Memory B cell (primary cell): ENCODE data around the gene C19orf67.

ENCODE experiments used
- ATAC-seq: fragments of 150-1000 bp; cut with Tn5 transposase; 2 replicates; pipeline ENCODE4 v1.10.0; 2021; ENCODE audit warnings: low read depth, mild to moderate bottlenecking, moderate library complexity
- DNase-seq, 2 donors: peaks; one replicate each; pipeline ENCODE4 v3.0.0; 2022; ENCODE audit warnings: low spot score in 2 of 2
- H3K27ac Mint-ChIP-seq: one replicate; pipeline ENCODE4 v1.8.0; 2022; ENCODE audit warnings: mild to moderate bottlenecking, moderate library complexity, mixed read lengths
- H3K27me3 Mint-ChIP-seq: one replicate; pipeline ENCODE4 v1.8.0; 2022; ENCODE audit warnings: mixed read lengths
- H3K36me3 Mint-ChIP-seq: one replicate; pipeline ENCODE4 v1.8.0; 2022; ENCODE audit warnings: mild to moderate bottlenecking, mixed read lengths
- H3K4me1 Mint-ChIP-seq: one replicate; pipeline ENCODE4 v1.8.0; 2022; ENCODE audit warnings: mixed read lengths
- H3K4me3 Mint-ChIP-seq: one replicate; pipeline ENCODE4 v1.8.0; 2022; ENCODE audit warnings: mild to moderate bottlenecking, moderate library complexity, mixed read lengths
- H3K9me3 Mint-ChIP-seq: one replicate; pipeline ENCODE4 v1.8.0; 2022; ENCODE audit warnings: mixed read lengths

C19orf67 gene

DNA sequence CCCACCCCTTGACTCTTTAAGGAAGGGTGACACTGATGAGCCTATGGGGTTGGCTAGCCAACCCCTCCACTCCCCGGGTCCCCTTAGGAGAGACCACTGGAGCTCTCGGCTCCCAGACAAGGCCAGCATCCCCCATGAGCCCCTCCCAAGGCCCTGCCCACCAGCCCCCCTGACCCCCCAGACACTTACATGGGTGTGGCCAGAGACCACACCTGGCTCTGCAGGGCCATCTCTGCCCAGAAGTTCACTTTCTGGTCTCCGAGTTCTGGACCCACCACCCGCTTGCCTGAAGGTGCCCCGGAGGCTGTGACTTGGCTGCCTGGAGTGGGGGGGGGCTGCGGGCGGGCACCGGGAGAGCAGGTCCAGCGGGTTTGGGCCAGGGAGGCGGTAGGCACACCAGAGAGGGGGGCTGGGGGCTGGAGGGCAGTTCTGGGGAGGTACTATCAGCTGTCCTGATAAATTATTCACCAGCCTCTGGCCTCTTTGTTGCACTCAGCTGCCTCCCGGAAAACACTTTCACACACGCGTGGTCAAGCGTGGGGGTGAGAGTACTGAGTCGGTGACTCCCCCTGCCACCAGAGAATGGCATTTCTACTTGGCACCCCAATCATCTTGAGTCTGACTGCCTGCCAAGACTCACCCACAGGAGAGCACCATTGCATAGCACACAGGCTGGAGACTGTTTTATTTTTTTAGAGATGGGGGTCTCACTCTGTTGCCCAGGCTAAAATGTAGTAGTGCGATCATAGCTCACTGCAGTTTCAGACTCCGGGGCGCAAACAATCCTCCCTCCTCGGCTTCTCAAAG is 23.6 kb downstream of the C19orf67 start, which contains the start of gene PALM3:
TSS of gene PALM3 (minus strand) at position 326 of the 807 bp plus-strand sequence. CDS start at position 230, 96 bp downstream.
- DNase-seq: no peak
- Mint-ChIP-seq H3K4me3 (no peak within 1 kb of the TSS), H3K4me1 (peaks cover 14% of the 10 kb centered on the region), H3K9me3 (no peaks in the 10 kb centered on the region), H3K27me3 (peaks cover 28% of the 10 kb centered on the region), H3K36me3 (no peaks in the 10 kb centered on the region), H3K27ac (no peak within 1 kb of the TSS)
- ATAC-seq: no peak

DNA sequence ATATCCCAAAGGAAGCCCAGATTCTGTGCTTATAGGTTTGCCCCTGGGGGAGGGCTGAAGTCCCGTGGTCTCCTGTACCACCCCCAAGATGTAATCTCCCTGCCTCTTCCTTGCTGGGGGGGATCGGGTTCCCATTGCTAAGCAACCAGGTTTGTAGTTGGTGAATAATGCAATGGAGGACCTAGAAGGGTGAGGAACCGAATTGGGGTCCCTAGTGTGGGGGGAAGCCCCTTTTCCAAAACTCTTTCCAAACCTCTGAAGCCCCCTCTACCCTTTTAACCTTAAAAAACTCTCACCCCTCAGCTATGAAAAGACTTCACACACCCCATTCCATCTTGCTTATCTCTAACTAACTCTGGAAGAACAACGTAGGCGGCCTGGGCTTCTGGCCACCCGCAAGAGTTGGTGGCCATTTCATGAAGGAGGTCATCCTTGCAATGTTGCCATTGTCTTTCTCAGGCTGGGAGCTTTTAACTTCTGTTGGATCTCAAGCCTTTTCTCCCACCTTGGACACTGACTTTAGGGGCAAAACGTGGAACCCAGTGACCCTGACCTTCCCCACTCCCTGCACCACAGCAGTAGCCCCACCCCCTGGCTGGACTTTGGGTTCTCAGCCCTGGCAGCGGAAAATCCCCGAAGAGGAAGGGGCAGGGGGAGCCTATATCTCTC is 24.4 kb downstream of the C19orf67 start:
- H3K4me1 Mint-ChIP-seq: peaks cover 14% of the 10 kb centered on the region
- peaks cover 29% of the 10 kb centered on the region for H3K27me3 Mint-ChIP-seq
- ATAC-seq (no peak), DNase-seq (no peak)
- no peak overlapping the region for H3K27ac Mint-ChIP-seq
- H3K4me3 Mint-ChIP-seq: no peak overlapping the region
- H3K9me3 Mint-ChIP-seq: no peaks in the 10 kb centered on the region
- H3K36me3 Mint-ChIP-seq: no peaks in the 10 kb centered on the region

- Mint-ChIP-seq H3K36me3 (peaks cover under 1% of the 10 kb centered on the region), H3K4me1 (peaks cover 14% of the 10 kb centered on the region), H3K9me3 (no peaks in the 10 kb centered on the region), H3K27ac (no peak overlapping the region), H3K4me3 (no peak overlapping the region), H3K27me3 (peaks cover 28% of the 10 kb centered on the region)
- no peak for ATAC-seq
- DNase-seq: no peak
Observed at GRCh38 chr19:14059652-14060155, 25.9 kb downstream of the C19orf67 start.

DNA sequence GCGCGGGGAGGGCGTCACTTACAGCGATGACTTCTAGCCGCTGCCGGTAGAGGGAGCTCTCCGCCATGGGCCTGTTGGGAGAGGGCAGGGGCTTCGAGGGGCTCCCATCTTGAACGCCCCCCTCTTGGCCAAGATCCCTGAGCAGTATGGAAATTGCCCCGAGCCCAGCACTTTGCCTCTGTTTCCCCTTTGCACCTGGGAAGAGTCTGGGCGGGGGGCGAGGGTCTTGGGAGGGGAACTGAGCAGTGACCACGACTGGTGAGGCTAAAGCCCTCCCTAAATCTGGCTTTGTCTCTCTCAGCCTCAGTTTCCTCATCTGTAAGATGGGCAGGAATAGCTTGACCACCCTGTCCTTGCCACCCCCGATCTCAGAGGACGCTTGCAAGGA is 26.5 kb downstream of the C19orf67 start:
- no peaks in the 10 kb centered on the region for H3K9me3 Mint-ChIP-seq
- H3K36me3 Mint-ChIP-seq: peaks cover 5% of the 10 kb centered on the region
- DNase-seq: peak; percentile 40 to 64
- H3K4me3 Mint-ChIP-seq: no peak overlapping the region
- peaks cover 28% of the 10 kb centered on the region for H3K27me3 Mint-ChIP-seq
- peak; percentile 71 for ATAC-seq
- peaks cover 19% of the 10 kb centered on the region for H3K4me1 Mint-ChIP-seq
- H3K27ac Mint-ChIP-seq: no peak overlapping the region

GRCh38 chr19:14058182-14059092 is 27.1 kb downstream of the C19orf67 start:
- DNase-seq: no peak
- Mint-ChIP-seq H3K9me3 (no peaks in the 10 kb centered on the region), H3K27ac (no peak overlapping the region), H3K4me3 (peak overlapping the region; percentile 30), H3K4me1 (peaks cover 22% of the 10 kb centered on the region), H3K36me3 (peaks cover 9% of the 10 kb centered on the region), H3K27me3 (peaks cover 28% of the 10 kb centered on the region)
- ATAC-seq: no peak

DNA sequence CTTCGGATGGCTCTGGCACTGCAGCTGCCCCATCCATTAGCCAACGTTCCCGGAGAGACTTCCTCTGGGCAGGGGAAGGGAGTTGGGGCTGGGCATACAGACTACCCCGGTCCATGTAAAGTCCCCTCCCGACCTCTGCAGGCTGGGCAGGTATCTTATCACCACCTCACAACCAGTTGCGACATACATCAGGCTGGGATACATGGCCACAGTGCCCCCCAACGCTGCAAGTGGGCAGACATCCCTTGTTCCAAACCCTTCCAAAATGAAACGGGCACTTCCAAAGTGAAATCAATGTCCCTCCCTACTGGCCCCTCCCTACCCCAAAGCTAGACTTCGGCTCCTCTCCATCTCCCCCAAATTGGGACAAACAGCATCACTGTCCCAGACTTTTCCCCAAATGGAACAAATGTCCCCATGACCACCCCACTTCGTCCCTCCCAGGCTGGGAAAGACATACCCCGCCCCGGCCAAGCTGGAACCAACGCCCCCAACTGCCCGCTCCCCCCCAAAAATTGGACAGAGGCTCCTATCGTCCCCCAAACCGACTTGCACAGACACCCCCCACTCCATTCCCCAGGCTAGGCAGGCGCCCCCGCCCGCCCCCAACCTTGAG is 28.7 kb downstream of the C19orf67 start:
- Mint-ChIP-seq H3K27me3 (peaks cover 26% of the 10 kb centered on the region), H3K4me1 (peaks cover 22% of the 10 kb centered on the region), H3K9me3 (no peaks in the 10 kb centered on the region), H3K4me3 (peak overlapping the region; percentile 34), H3K36me3 (peaks cover 19% of the 10 kb centered on the region), H3K27ac (no peak overlapping the region)
- DNase-seq (no peak), ATAC-seq (no peak)

- peaks cover 24% of the 10 kb centered on the region for H3K27me3 Mint-ChIP-seq
- H3K36me3 Mint-ChIP-seq: peaks cover 22% of the 10 kb centered on the region
- H3K9me3 Mint-ChIP-seq: no peaks in the 10 kb centered on the region
- no peak overlapping the region for H3K27ac Mint-ChIP-seq
- no peak overlapping the region for H3K4me3 Mint-ChIP-seq
- H3K4me1 Mint-ChIP-seq: peaks cover 22% of the 10 kb centered on the region
- DNase-seq: no peak
- ATAC-seq: no peak
Observed at GRCh38 chr19:14056069-14056666, 29.4 kb downstream of the C19orf67 start.

DNA sequence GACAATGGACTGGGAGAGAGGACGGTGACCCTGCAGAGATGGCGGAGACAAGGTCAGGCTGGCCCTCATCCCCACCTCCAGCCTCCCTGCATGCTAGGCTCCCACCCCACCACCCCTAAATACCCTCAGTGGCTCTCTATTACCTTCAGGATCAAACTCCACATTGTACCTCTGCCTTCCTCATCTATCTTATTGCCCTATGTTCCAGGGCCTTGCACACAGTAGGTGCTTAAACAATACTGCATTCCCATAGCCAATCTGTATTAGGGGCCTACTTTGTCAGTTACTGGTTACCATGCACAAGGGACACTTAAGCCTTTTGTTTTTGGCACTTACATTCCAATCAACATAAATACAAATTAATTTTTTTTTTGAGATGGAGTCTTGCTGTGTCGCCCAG is 30.2 kb downstream of the C19orf67 start:
- peaks cover 27% of the 10 kb centered on the region for H3K36me3 Mint-ChIP-seq
- H3K27ac Mint-ChIP-seq: no peak overlapping the region
- peaks cover 22% of the 10 kb centered on the region for H3K4me1 Mint-ChIP-seq
- no peak for ATAC-seq
- H3K27me3 Mint-ChIP-seq: peaks cover 24% of the 10 kb centered on the region
- no peak for DNase-seq
- no peaks in the 10 kb centered on the region for H3K9me3 Mint-ChIP-seq
- H3K4me3 Mint-ChIP-seq: no peak overlapping the region

DNA sequence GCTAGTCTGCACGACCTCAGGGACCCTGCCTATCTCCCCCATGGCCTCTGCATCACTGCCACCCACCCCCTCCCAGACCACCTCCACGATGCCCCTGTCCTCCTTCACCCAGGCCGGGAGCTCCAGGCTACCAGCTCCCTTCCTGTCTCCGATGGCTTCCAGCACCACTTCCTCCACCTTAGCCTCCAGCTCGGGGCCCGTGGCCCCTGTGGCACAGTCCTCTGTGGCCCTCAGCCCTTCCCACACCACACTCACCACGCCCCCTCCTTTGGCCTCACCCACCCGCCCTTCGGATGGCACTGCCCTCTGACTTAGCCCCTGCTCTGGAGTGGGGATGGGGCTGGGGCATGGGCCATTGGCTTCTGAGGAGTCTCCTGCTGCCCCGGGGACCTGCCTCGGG is 30.9 kb downstream of the C19orf67 start:
- no peaks in the 10 kb centered on the region for H3K9me3 Mint-ChIP-seq

GRCh38 chr19:14054099-14054498 is 31.5 kb downstream of the C19orf67 start:
- DNase-seq: no peak
- Mint-ChIP-seq H3K4me3 (no peak overlapping the region), H3K36me3 (peaks cover 33% of the 10 kb centered on the region), H3K4me1 (peaks cover 20% of the 10 kb centered on the region), H3K27me3 (peaks cover 19% of the 10 kb centered on the region), H3K27ac (peak overlapping the region; percentile 51), H3K9me3 (no peaks in the 10 kb centered on the region)
- ATAC-seq: no peak

More for the DNA sequence above, 30.9 kb downstream of the C19orf67 start:
- DNase-seq (no peak), ATAC-seq (no peak)
- Mint-ChIP-seq H3K4me3 (no peak overlapping the region), H3K27me3 (peaks cover 21% of the 10 kb centered on the region), H3K4me1 (peaks cover 22% of the 10 kb centered on the region), H3K36me3 (peaks cover 32% of the 10 kb centered on the region), H3K27ac (no peak overlapping the region)

DNA sequence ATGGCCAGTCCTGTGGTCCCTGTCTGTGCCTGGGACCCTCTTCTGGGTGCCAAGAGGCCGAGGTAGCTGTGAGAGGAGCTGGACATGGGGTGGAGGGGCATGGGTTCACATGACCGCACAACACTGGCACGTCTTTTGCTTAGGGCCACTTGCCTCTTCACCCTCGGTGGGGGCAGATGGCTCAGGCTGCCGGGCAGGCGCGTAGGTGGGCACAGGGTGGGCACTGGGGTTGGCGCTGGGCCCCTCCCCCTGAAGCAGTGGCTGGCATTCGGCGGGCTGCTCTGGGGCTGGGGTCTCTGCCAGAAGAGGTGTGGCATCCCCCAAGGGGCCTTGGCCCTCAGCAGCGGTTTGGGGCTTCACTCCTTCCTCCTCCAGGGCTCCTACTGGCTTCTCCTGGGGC is 32.1 kb downstream of the C19orf67 start:
- Mint-ChIP-seq H3K4me3 (no peak overlapping the region), H3K36me3 (peaks cover 35% of the 10 kb centered on the region), H3K27me3 (peaks cover 13% of the 10 kb centered on the region), H3K27ac (no peak overlapping the region), H3K9me3 (no peaks in the 10 kb centered on the region), H3K4me1 (peaks cover 14% of the 10 kb centered on the region)
- DNase-seq: no peak
- ATAC-seq: no peak

DNA sequence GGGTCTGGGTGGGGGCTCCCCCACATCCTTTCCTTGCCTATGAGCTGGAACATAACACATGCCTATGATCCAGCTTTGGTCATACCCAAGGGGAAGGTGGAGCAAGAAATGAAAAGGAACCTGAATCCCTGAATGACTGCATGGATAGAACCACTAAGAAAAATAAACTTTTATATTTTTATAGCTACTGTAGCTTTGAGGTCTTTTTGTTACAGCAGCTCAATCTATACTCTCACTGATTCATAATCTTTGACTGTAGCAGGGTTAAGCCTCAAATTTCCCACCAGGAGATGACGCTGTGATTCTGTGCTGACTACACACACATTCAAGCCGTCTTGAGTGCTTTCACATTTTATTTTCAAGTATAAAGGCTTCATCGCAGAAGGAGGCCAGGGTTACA is 32.6 kb downstream of the C19orf67 start:
- ATAC-seq (no peak), DNase-seq (no peak)
- Mint-ChIP-seq H3K9me3 (no peaks in the 10 kb centered on the region), H3K27ac (no peak overlapping the region), H3K36me3 (peaks cover 39% of the 10 kb centered on the region), H3K27me3 (peaks cover 9% of the 10 kb centered on the region), H3K4me1 (peaks cover 9% of the 10 kb centered on the region), H3K4me3 (no peak overlapping the region)

- Mint-ChIP-seq H3K9me3 (no peaks in the 10 kb centered on the region), H3K36me3 (peaks cover 39% of the 10 kb centered on the region), H3K27ac (no peak overlapping the region), H3K4me3 (no peak overlapping the region), H3K4me1 (peaks cover 7% of the 10 kb centered on the region), H3K27me3 (peaks cover 4% of the 10 kb centered on the region)
- DNase-seq (no peak), ATAC-seq (no peak)
Observed at GRCh38 chr19:14052470-14052869, 33.1 kb downstream of the C19orf67 start.
